DMS53 treated with DMSO at 0.1 percent for 48 hours (cell line): ENCODE results near the gene DUSP19.

Experiments used
- DNase-seq: peaks from one replicate; lab custom pipeline; 2025; ENCODE audit not compliant: unreplicated experiment; lab: John Stamatoyannopoulos, UW

The DUSP19 gene

DNA sequence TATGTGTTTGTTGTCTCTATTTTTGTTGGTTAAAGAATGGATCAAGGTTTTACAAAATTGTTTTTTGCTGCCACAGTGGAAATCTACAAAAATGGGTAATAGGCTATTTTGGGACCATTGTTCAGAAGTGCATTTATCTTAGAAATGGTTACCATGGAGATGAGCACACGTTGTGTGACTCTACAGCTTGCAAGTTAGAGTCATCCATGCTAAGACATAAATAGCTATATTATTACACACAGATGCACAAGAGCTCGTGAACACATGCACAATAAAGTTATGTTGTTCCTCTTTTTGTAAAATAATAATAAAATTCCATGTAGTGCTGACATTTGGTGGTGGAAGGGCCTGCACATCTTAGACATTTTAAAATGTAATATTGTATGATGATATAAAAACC, 15.5 kb upstream of the DUSP19 start:
- DNase-seq, result no peak

DNA sequence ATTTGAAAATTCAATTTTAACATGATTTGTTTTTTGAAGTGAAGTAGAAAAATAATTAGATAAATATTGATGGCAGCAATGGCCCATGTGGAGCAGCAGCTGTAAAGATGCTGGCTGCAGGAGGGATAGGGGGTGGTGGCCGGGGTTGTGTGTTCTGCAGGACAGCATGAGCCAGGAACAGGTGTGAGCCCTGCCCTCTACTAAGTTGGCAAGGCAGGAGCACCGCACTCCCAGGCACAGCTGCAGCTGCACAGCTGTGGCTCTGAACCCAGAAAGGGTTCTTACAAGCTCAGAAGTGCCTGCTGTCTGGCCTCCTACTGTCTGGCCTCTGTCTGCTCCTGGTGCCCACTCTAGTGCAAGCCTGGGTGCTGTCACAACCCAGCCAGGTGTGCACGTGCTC, 10.0 kb upstream of the DUSP19 start:
- no peak for DNase-seq

DNA sequence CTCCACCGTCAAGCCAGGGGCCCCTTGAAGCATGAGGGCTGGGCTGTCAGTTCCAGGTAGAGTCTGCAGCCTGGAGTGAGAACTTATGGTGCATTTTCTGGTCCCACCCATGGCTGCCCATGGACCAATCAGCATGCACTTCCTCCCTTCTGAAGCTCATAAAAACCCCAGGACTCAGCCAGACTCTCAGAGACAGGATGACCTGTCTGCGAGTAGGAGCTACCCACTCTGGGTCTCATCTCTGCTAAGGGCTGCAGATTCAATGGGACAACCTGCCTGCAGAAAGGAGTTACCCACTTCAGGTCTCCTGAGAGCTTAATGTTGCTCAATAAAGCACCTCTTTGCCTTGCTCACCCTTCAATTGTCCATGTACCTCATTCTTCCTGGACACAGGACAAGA, 9.4 kb upstream of the DUSP19 start:
- DNase-seq, result no peak

DNA sequence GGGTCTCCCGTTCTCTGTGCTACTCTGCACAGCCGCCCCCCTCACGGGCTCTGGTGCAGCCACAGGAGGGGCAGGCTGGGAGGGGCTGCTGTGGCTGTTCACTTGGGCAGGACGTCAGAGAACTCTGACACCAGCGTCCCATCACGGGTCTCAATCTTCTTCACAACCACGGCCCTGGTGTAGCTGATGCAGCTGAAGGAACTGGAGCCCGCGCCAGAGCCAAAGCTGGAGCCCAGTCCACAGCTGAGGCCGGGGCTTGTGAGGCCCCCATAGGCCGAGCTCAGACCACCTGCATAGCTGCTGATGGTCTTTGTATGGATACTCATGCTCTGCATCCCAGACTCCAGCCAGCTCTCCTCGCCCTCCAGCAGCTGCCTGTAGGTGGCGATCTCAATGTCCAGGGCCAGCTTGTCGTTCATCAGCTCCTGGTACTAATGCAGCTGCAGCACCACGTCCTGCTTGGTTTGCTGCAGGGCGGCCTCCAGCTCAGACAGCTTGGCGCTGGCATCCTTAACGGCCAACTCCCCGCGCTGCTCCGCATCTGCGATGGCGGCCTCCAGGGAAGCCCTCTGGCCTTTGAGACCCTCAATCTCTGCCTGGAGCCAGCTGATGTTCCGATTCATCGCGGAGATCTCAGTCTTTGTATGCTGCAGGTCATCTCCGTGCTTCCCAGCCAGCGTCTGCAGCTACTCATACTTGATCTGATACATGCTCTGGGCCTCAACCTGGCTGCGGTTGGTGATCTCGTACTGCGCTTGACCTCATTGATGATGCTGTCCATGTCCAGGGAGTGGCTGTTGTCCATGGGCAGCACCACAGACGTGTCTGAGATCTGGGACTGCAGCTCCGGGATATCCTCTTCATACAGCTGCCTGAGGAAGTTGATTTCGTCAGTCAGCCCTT, 7.4 kb upstream of the DUSP19 start:
- peak; percentile 96 for DNase-seq

DNA sequence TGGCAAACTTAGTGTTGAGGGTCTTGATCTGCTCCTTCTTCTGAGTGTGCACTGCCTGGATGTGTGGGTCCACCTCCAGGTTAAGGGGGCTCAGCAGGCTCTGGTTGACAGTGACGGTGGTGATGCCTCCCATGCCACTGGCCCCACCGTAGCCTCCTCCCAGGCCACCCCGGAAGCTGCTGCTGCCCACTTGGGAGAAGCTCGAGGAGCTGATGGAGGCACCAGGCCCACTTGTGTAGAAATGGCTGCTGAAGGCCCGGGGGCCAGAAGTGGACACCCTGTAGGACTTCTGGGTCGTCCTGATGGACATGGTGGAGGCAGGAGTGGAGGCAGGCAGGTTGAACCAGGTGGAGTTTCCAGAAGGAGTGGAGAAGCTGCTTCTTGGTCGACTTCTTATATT, 6.4 kb upstream of the DUSP19 start:
- no peak for DNase-seq

DNA sequence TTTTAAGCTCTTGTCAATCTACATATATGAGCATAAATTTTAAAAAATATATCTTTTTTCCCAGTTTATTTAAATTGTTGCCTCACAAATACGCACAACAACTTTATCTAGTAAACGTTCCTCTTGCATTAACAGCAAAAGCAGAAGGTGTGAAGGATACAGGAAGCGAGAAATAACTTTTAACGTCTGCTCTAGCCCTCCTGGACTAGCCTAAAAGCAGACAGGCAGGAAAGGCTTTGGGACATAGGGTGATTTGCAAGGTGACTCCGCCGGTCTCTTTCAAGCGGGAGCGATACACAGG, 434 bp upstream of the DUSP19 start:
- DNase-seq, result no peak

- no peak for DNase-seq
Measured at GRCh38 chr2:183079139-183079775, 710 bp downstream of the DUSP19 start.

GRCh38 chr2:183081911-183082310, 3.4 kb downstream of the DUSP19 start:
- DNase-seq, result no peak

GRCh38 chr2:183088061-183088460, 9.5 kb downstream of the DUSP19 start:
- DNase-seq, result no peak

- DNase-seq, result no peak
Measured at GRCh38 chr2:183089192-183089851, 10.8 kb downstream of the DUSP19 start.

DNA sequence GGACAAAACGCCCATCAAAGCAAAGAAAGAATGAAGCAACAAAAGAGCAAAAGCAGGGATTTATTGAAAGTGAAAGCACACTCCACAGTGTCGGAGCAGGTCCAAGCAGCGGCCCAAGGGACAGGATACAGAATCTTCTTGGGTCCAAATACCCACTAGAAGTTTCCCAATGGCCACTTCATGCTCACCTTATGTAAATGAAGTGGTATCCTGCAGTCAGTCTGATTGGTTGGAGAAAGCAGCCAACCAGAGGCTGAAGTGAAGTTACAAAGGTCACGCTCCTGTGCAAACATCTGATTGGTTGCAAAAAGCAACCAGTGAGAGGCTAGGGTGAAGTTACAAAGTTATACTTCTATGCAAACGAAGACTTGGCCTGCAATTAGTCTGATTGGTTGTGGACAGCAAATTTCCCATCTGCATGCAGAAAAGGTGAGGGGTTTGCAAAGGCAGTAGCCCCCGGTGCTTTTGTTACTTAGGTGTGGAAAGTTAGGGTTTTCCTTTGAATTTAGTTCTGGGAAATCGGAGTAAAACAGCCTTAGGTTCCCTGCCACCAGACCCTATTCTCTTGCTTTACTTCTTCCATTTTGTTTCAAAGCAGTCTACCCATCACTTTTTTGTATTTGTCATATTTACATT, 12.9 kb downstream of the DUSP19 start:
- no peak for DNase-seq

DNA sequence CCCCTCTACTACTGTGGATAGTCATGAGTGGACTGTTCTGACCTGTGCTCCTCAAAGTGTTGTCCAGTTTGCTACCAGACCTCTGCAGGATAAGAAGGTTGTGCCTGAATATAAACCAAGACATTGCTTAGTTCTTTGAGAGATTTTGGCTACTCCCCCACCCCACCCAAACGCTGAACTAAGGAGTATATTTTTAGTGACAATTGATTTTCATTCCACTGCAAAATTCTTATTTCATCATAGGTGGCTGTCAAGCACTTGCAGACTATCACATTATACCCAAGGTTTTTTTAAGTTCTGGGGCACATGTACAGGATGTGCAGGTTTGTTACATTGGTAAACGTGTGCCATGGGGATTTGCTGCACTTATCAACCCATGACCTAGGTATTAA, 13.4 kb downstream of the DUSP19 start:
- no peak for DNase-seq

DNA sequence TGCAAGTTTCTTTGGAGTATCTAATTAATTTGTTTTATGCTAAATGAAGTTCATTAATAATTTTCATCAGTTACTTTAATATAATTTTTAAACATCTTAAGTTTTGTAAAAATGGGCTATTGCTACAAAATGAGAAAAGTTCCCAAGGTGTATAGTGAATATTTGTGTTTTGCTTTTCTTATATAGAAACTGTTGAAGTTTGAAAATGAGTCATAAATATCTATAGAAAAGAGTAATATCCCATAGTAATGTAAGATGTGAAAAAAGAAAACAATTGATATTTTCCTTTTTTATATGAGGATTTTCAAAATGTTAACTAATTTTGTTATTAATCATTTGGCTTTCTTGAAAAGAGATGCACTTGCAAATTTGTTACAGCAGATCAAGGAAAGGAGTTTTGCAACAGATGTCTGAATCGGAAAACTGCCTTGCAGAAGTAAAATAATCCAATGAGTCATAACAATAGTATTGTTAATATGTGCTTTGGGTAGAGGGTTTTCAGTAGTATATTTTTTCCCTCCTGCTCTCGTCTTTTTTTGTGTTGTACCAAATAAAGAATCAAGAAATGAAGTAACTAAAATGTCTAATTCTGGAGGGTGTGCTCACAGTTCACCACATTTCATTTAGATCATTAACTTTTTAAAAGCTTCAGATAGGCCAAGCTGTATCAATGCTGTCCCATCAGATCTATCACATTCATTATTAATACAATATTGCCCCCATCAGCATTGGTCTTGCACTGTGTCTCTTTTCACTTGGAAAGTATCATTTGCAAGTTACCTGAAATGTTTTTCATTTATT, 15.5 kb downstream of the DUSP19 start:
- no peak for DNase-seq

GRCh38 chr2:183105402-183106134, 27.0 kb downstream of the DUSP19 start:
- DNase-seq, result no peak

GRCh38 chr2:183112577-183112976, 34.0 kb downstream of the DUSP19 start:
- DNase-seq, result no peak

- no peak for DNase-seq
Measured at GRCh38 chr2:183113630-183114029, 35.1 kb downstream of the DUSP19 start.

DNA sequence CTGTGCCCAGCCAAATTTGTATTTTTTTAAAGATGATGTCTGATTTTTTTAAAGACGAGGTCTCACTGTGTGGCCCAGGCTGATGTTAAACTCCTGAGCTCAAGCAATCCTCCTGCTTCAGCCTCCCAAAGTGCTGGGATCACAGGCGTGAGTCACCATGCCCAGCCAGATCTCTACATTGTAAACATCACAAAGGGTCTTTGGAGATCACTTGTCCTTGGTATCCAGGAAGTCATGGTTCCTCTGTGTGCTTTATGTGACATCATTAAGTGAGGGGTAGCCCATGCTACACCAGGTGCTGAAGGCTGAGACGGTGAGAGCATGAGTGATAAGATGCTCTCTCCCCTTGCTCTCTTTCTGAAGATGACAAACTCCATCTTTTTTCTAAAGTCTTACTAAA, 38.7 kb downstream of the DUSP19 start:
- peak; percentile 93 for DNase-seq

GRCh38 chr2:183123117-183123958, 44.8 kb downstream of the DUSP19 start:
- DNase-seq, result no peak

- DNase-seq, result no peak
Measured at GRCh38 chr2:183123959-183124221, 45.3 kb downstream of the DUSP19 start.
